Activated naive CD8-positive, alpha-beta T cell (primary cell): ENCODE results near the gene MAML3.

Experiments
- H3K27ac Mint-ChIP-seq: one replicate; pipeline ENCODE4 v1.8.0; 2021; ENCODE audit warnings: mixed read lengths
- H3K27me3 Mint-ChIP-seq: one replicate; pipeline ENCODE4 v1.8.0; 2021; ENCODE audit warnings: mixed read lengths
- H3K36me3 Mint-ChIP-seq: one replicate; pipeline ENCODE4 v1.8.0; 2021; ENCODE audit warnings: mixed read lengths
- H3K4me1 Mint-ChIP-seq: one replicate; pipeline ENCODE4 v1.8.0; 2021; ENCODE audit warnings: low read depth, mixed read lengths
- H3K4me3 Mint-ChIP-seq: one replicate; pipeline ENCODE4 v1.8.0; 2021; ENCODE audit warnings: mild to moderate bottlenecking, mixed read lengths
- H3K9me3 Mint-ChIP-seq: one replicate; pipeline ENCODE4 v1.8.0; 2021; ENCODE audit warnings: low read depth, mixed read lengths

The MAML3 gene

DNA sequence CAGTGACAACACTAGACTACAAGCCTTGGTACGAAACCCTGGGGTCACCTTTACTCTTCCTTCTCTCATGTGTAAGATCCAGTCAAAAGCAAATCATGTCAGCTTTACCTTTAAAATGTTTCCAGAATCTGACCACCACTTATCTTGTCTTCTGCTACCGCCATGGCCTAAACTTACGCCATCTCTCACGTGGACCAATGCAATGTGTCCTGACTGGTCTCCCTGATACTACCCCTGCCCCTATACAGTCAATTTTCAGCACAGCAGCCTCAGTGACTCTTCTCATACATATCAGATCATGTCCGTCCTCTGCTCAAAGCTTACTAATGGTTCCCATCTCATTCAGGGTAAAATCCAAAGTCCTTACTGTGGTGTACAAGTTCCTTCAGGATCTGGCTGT lies 15.0 kb upstream of the MAML3 start:
- H3K36me3 Mint-ChIP-seq, result no peaks in the 10 kb centered on the region
- H3K27me3 Mint-ChIP-seq, result no peaks in the 10 kb centered on the region
- H3K9me3 Mint-ChIP-seq, result no peaks in the 10 kb centered on the region
- H3K27ac Mint-ChIP-seq, result no peak overlapping the region
- no peak overlapping the region for H3K4me3 Mint-ChIP-seq
- no peaks in the 10 kb centered on the region for H3K4me1 Mint-ChIP-seq

GRCh38 chr4:140168474-140168873 lies 14.5 kb upstream of the MAML3 start:
- H3K4me1 Mint-ChIP-seq, result peaks cover 3% of the 10 kb centered on the region
- no peak overlapping the region for H3K4me3 Mint-ChIP-seq
- H3K27me3 Mint-ChIP-seq, result no peaks in the 10 kb centered on the region
- no peak overlapping the region for H3K27ac Mint-ChIP-seq
- H3K9me3 Mint-ChIP-seq, result no peaks in the 10 kb centered on the region
- H3K36me3 Mint-ChIP-seq, result no peaks in the 10 kb centered on the region

- H3K27me3 Mint-ChIP-seq, result no peaks in the 10 kb centered on the region
- H3K4me1 Mint-ChIP-seq, result peaks cover 12% of the 10 kb centered on the region
- peaks cover 3% of the 10 kb centered on the region for H3K36me3 Mint-ChIP-seq
- no peak overlapping the region for H3K4me3 Mint-ChIP-seq
- H3K27ac Mint-ChIP-seq, result peak overlapping the region; percentile 73
- no peaks in the 10 kb centered on the region for H3K9me3 Mint-ChIP-seq
These were observed 9.2 kb upstream of the MAML3 start for GRCh38 chr4:140163029-140163810.

DNA sequence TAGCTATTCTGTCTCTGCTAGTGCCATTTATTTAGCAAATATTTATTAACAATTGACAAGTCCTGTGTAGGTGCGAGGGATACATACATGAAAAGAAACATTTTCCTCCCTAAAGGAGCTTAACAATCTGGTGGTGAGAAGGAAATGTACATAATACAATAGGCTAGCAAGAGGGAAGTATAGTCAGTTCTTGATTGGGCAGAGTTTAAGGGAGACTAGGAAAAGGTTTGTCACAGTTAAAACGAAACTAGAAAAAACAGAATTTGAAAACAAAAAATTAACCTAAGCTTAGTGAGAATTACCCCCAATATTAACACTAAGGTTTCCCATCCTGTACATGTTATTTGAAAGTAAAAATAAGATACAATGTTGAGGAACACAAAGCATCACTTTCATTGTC lies 8.6 kb upstream of the MAML3 start:
- Mint-ChIP-seq H3K9me3 (no peaks in the 10 kb centered on the region), H3K27me3 (no peaks in the 10 kb centered on the region), H3K4me3 (no peak overlapping the region), H3K36me3 (peaks cover 3% of the 10 kb centered on the region), H3K4me1 (peaks cover 16% of the 10 kb centered on the region), H3K27ac (no peak overlapping the region)

DNA sequence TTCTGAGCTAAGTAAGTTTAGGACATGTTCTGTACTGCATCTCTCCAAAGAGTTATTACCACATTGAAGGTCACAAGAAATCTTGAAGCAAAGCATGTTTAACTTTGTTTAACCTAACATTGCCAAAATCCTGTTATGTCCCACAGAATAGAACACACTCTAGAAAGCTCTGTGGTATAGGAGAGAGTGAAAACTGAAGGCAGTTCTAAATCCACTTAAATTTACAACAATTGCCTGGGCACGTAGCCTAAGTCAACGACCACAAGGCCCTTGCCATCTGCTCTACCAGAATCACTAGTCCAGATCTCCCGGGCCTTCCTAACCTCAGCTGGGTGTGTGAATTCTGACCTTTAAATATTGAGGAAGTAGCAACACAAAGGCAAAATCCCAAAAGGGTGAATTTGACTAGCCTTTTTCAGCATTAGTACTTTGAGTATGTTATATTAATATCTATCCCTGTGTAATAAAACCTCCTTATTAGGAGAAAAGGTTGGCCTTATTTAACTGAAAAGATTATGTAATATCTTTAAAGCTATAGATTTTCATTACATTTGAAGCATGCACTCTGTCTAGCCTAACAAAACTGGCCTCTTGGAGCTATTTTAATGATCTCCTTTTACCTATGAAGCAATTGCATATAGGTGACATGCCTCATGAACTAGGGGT lies 4.5 kb upstream of the MAML3 start:
- H3K9me3 Mint-ChIP-seq, result no peaks in the 10 kb centered on the region
- H3K27me3 Mint-ChIP-seq, result no peaks in the 10 kb centered on the region
- H3K4me3 Mint-ChIP-seq, result no peak overlapping the region
- no peak overlapping the region for H3K27ac Mint-ChIP-seq
- peaks cover 3% of the 10 kb centered on the region for H3K36me3 Mint-ChIP-seq
- peaks cover 49% of the 10 kb centered on the region for H3K4me1 Mint-ChIP-seq

DNA sequence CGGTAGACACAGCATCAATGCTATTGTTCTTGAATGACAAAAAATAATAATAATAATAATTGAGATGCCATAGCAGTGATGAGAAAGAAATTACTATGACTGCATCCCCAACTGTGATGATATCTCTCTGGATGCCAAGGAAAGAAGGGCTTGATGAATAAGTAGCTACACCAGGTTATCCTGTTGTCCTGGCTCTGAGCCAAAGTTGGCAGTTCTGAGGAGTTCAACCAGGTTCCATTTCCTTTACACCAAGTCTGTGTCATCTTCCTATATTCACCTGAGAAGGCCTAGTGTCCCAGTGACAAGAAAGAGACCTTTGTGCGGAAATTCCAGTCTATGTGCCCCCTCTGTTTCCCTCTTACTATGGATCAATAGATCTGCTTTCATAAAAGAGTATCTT lies 3.4 kb upstream of the MAML3 start:
- Mint-ChIP-seq H3K4me1 (peaks cover 40% of the 10 kb centered on the region), H3K36me3 (no peaks in the 10 kb centered on the region), H3K9me3 (no peaks in the 10 kb centered on the region), H3K27ac (peak overlapping the region; percentile 10), H3K4me3 (no peak overlapping the region), H3K27me3 (no peaks in the 10 kb centered on the region)

DNA sequence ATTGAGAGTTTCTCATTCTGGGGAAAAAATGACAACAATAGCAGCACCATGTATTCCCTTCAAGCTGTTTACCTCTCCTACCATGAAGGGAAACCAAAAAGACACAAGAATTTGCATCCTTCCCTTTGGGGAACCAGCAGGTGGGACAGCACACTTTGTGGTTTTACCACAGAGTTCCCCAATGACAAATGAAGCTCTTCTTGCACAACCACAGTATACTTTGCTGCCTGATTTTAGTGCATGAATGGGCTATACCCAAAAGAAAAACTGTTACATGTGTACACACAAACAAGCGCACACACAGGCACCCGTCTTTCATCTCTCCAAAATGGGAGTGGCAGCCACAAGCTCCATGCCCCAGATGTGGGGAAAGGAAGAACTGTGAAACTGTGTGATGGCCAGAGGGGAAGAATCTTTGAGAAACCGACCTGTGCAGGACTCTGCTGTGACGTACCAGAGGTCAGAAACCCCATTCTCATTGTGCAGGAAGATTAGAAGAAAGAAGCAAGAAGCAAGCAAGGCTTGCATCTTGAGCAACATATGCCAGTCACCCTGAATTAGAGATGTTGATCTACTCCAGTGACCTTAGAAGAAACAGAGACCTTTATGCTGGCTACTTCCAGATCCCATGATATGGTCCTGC lies 2.7 kb upstream of the MAML3 start:
- H3K4me1 Mint-ChIP-seq, result peaks cover 40% of the 10 kb centered on the region
- no peaks in the 10 kb centered on the region for H3K27me3 Mint-ChIP-seq
- H3K36me3 Mint-ChIP-seq, result no peaks in the 10 kb centered on the region
- peak overlapping the region; percentile 95 for H3K27ac Mint-ChIP-seq
- H3K9me3 Mint-ChIP-seq, result no peaks in the 10 kb centered on the region
- peak overlapping the region; percentile 69 for H3K4me3 Mint-ChIP-seq

DNA sequence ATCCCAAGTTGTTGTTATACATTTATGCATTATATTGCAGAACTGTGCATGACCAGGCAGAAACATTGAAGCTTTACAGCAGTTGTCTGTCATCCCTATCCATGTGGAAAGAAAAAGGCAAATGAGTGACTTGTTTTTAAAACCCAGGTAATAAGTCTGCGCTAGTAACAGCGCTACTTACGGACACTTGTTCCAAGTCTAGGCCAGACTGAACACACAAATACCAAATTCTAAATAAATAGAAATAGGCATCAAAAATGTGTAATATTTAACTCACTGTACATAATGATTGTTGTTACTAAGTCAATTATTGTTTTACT lies 548 bp upstream of the MAML3 start:
- H3K4me1 Mint-ChIP-seq, result peaks cover 49% of the 10 kb centered on the region
- no peaks in the 10 kb centered on the region for H3K36me3 Mint-ChIP-seq
- no peaks in the 10 kb centered on the region for H3K27me3 Mint-ChIP-seq

GRCh38 chr4:140153419-140153717 lies 616 bp downstream of the MAML3 start:
- Mint-ChIP-seq H3K4me1 (peaks cover 54% of the 10 kb centered on the region), H3K27me3 (no peaks in the 10 kb centered on the region)

More for the DNA sequence above, 548 bp upstream of the MAML3 start:
- H3K27ac Mint-ChIP-seq, result peak overlapping the region; percentile 92
- no peaks in the 10 kb centered on the region for H3K9me3 Mint-ChIP-seq
- peak overlapping the region; percentile 95 for H3K4me3 Mint-ChIP-seq

GRCh38 chr4:140152751-140153418 lies 1.1 kb downstream of the MAML3 start:
- no peaks in the 10 kb centered on the region for H3K27me3 Mint-ChIP-seq
- no peaks in the 10 kb centered on the region for H3K9me3 Mint-ChIP-seq
- H3K4me3 Mint-ChIP-seq, result peak overlapping the region; percentile 95
- peak overlapping the region; percentile 90 for H3K27ac Mint-ChIP-seq
- H3K4me1 Mint-ChIP-seq, result peaks cover 53% of the 10 kb centered on the region
- H3K36me3 Mint-ChIP-seq, result no peaks in the 10 kb centered on the region

More at GRCh38 chr4:140153419-140153717, 616 bp downstream of the MAML3 start:
- H3K36me3 Mint-ChIP-seq, result no peaks in the 10 kb centered on the region
- H3K27ac Mint-ChIP-seq, result peak overlapping the region; percentile 90
- no peaks in the 10 kb centered on the region for H3K9me3 Mint-ChIP-seq
- peak overlapping the region; percentile 95 for H3K4me3 Mint-ChIP-seq

GRCh38 chr4:140152013-140152703 lies 1.8 kb downstream of the MAML3 start:
- peaks cover 46% of the 10 kb centered on the region for H3K4me1 Mint-ChIP-seq

DNA sequence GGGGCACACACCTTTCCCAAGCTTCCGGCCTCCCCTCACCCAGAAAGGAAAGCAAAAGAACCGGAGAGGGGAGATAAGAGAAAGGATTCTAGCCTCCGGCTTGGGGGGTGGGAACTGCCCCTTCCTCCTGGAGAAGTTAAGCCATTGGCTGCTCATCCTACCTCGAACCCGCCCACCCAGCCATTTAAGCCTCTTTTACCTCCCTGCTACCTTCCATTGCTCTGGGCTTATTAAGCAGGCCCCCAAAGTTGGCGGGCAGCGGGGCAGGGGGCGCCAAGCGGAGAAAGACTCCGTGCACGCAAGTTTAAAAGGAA lies 2.3 kb downstream of the MAML3 start:
- Mint-ChIP-seq H3K4me3 (peak overlapping the region; percentile 95), H3K27ac (peak overlapping the region; percentile 85), H3K27me3 (no peaks in the 10 kb centered on the region), H3K9me3 (no peaks in the 10 kb centered on the region), H3K36me3 (no peaks in the 10 kb centered on the region), H3K4me1 (peaks cover 42% of the 10 kb centered on the region)

More at GRCh38 chr4:140152013-140152703, 1.8 kb downstream of the MAML3 start:
- no peaks in the 10 kb centered on the region for H3K9me3 Mint-ChIP-seq
- H3K27ac Mint-ChIP-seq, result peak overlapping the region; percentile 85
- peak overlapping the region; percentile 95 for H3K4me3 Mint-ChIP-seq
- H3K27me3 Mint-ChIP-seq, result no peaks in the 10 kb centered on the region
- H3K36me3 Mint-ChIP-seq, result no peaks in the 10 kb centered on the region

DNA sequence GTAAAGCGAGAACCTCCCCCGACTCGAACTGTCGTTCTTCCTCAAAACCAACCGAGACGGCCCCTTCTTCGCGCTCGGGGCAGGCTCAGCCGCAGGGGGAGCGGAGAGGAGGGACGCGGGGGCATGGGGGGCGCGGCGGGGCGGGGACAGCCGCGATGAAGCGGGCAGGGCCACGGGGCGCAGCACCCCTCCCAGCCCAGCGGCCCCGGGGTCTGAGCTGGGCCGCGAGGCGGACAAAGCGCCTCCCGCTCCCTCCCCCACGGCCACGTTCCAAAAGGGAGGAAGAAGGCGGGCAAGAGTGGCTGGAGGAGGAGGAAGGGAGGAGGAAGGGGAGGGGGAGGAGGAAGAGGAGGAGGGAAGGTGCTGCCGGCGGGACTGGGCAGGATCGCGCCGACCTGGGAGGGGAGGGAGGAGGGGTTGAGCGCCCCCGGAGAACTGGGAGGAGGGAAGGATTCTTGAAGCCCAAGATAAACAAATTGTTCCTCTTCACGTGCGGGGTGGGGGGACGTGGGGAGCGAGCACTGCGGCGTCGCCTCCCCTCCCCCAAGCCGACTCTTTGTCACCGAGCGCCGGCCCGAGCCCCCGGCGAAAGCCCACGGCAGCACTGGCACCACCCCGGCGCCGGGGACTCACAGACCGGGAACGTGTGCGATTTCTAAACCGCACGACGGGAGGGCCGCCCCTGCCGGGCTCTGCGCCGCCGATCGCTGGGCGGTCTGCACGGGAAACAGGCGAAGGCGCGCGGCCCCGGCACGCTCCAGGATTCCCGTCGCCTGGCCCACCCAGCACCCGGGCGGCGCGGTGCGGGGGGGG lies 2.9 kb downstream of the MAML3 start:
- peak overlapping the region; percentile 88 for H3K27ac Mint-ChIP-seq
- no peaks in the 10 kb centered on the region for H3K9me3 Mint-ChIP-seq
- H3K27me3 Mint-ChIP-seq, result no peaks in the 10 kb centered on the region
- H3K4me1 Mint-ChIP-seq, result peaks cover 36% of the 10 kb centered on the region
- peak overlapping the region; percentile 95 for H3K4me3 Mint-ChIP-seq
- H3K36me3 Mint-ChIP-seq, result no peaks in the 10 kb centered on the region

- H3K9me3 Mint-ChIP-seq, result no peaks in the 10 kb centered on the region
- H3K36me3 Mint-ChIP-seq, result no peaks in the 10 kb centered on the region
- no peaks in the 10 kb centered on the region for H3K27me3 Mint-ChIP-seq
- peak overlapping the region; percentile 90 for H3K4me3 Mint-ChIP-seq
- H3K27ac Mint-ChIP-seq, result peak overlapping the region; percentile 88
- peaks cover 31% of the 10 kb centered on the region for H3K4me1 Mint-ChIP-seq
These were observed 3.4 kb downstream of the MAML3 start for GRCh38 chr4:140150636-140150885.
